Smooth muscle cell (in vitro differentiated cells): ENCODE measurements around the gene CSMD2. TPM values are rescaled to one million over a fixed set of nuclear protein-coding genes. Genes with fewer than 3 reads are reported as not detected.

Source experiments
- DNase-seq: peaks from one replicate; lab custom pipeline; 2025; ENCODE audit not compliant: unreplicated experiment; lab: John Stamatoyannopoulos, UW
- H2AFZ ChIP-seq: fragments of 200-600 bp; sonication (generic); 2 replicates; pipeline ENCODE4 v1.6.0; 2016; ENCODE audit warnings: antibody characterized with exemption, low read depth, mild to moderate bottlenecking
- H3F3A ChIP-seq: fragments of 200-600 bp; sonication (generic); 2 replicates; pipeline ENCODE4 v1.6.0; 2017; ENCODE audit warnings: antibody characterized with exemption, low read depth
- H3K27ac ChIP-seq: fragments of 200-600 bp; sonication (generic); 2 replicates; pipeline ENCODE4 v1.5.1; 2016; ENCODE audit warnings: low read depth, mild to moderate bottlenecking
- H3K27me3 ChIP-seq: fragments of 200-600 bp; sonication (generic); 2 replicates; pipeline ENCODE4 v1.6.1; 2016; ENCODE audit warnings: low read depth, mild to moderate bottlenecking
- H3K36me3 ChIP-seq: fragments of 200-600 bp; sonication (generic); 2 replicates; pipeline ENCODE4 v1.5.1; 2016; ENCODE audit warnings: low read depth
- H3K4me1 ChIP-seq: fragments of 200-600 bp; sonication (generic); 2 replicates; pipeline ENCODE4 v1.5.1; 2016; ENCODE audit warnings: low read depth
- H3K4me2 ChIP-seq: fragments of 200-600 bp; sonication (generic); 2 replicates; pipeline ENCODE4 v1.6.0; 2016; ENCODE audit warnings: mild to moderate bottlenecking
- H3K4me3 ChIP-seq: fragments of 200-600 bp; sonication (generic); 2 replicates; pipeline ENCODE4 v1.5.1; 2016; ENCODE audit warnings: mild to moderate bottlenecking
- H3K79me2 ChIP-seq: fragments of 200-600 bp; sonication (generic); 2 replicates; pipeline ENCODE4 v1.6.0; 2016; ENCODE audit warnings: low read depth, mild to moderate bottlenecking
- H3K9ac ChIP-seq: fragments of 200-600 bp; sonication (generic); 2 replicates; pipeline ENCODE4 v1.6.0; 2016; ENCODE audit warnings: low read depth
- H3K9me3 ChIP-seq: fragments of 200-600 bp; sonication (generic); replicated peaks from 2 replicates; pipeline ENCODE4 v1.5.1; 2016; ENCODE audit warnings: low read depth
- H4K20me1 ChIP-seq: fragments of 200-600 bp; sonication (generic); 2 replicates; pipeline ENCODE4 v1.6.0; 2016; ENCODE audit warnings: low read depth
- CTCF ChIP-seq: fragments of 200-600 bp; sonication (generic); IDR thresholded peaks from 2 replicates; pipeline ENCODE4 v1.5.1; 2017; ENCODE audit warnings: borderline replicate concordance, mild to moderate bottlenecking, antibody characterized with exemption; ENCODE audit not compliant: insufficient read depth, poor library complexity, severe bottlenecking
- WGBS: methylation state at CpG from one replicate; pipeline ENCODE4 v1.1.7; 2016; ENCODE audit warnings: low lambda C conversion rate; 5-methylcytosine and 5-hydroxymethylcytosine counted together
- polyA plus RNA-seq: library from polyadenylated mRNA; unstranded; fragments of >200 nt; fragmentation: Nextera tagmentation; extraction: Ambion mirVana; gene quantifications from 2 replicates; pipeline ENCODE4 v1.2.1, GENCODE V29; 2016
- total RNA-seq: library from RNA; depleted of rRNA; stranded (reverse); fragments of >200 nt; gene quantifications from 2 replicates; pipeline ENCODE4 v1.2.3, GENCODE V29; 2014

CSMD2 gene
- total and polyA plus RNA-seq, 2 experiments from 2014 or later = 0.65 to 1.8 TPM

- H3K9ac ChIP-seq = no peak overlapping the region
- H3K9me3 ChIP-seq = no peaks in the 10 kb centered on the region
- no peak overlapping the region for H3K27ac ChIP-seq
- H3F3A ChIP-seq = no peaks in the 10 kb centered on the region
- DNase-seq = no peak
- no peak overlapping the region for H3K4me3 ChIP-seq
- no peaks in the 10 kb centered on the region for H3K4me1 ChIP-seq
- H2AFZ ChIP-seq = no peak overlapping the region
- no peak overlapping the region for H3K4me2 ChIP-seq
- WGBS = 75% methylated on average over 1 of the region's 1 CpG
- H3K36me3 ChIP-seq = no peaks in the 10 kb centered on the region
- H4K20me1 ChIP-seq = no peaks in the 10 kb centered on the region
- H3K79me2 ChIP-seq = no peaks in the 10 kb centered on the region
- H3K27me3 ChIP-seq = peaks cover 14% of the 10 kb centered on the region
- TF ChIP-seq CTCF = no peak
Measured at GRCh38 chr1:34049994-34050393, 115.0 kb downstream of the CSMD2 start.

- no peak overlapping the region for H3K4me2 ChIP-seq
- H4K20me1 ChIP-seq = no peaks in the 10 kb centered on the region
- H3K27ac ChIP-seq = no peak overlapping the region
- H3K36me3 ChIP-seq = no peaks in the 10 kb centered on the region
- no peak overlapping the region for H2AFZ ChIP-seq
- no peak for TF ChIP-seq CTCF
- no peaks in the 10 kb centered on the region for H3K79me2 ChIP-seq
- no peak for DNase-seq
- 79% methylated on average over 2 of the region's 2 CpGs for WGBS
- peaks cover 14% of the 10 kb centered on the region for H3K27me3 ChIP-seq
- no peaks in the 10 kb centered on the region for H3K9me3 ChIP-seq
- H3K9ac ChIP-seq = no peak overlapping the region
- H3F3A ChIP-seq = no peaks in the 10 kb centered on the region
- H3K4me3 ChIP-seq = no peak overlapping the region
- no peaks in the 10 kb centered on the region for H3K4me1 ChIP-seq
Measured at GRCh38 chr1:34049477-34049876, 115.6 kb downstream of the CSMD2 start.

GRCh38 chr1:34037856-34038255 lies 127.2 kb downstream of the CSMD2 start:
- Histone ChIP-seq H3K79me2 (no peaks in the 10 kb centered on the region), H4K20me1 (no peaks in the 10 kb centered on the region), H3K36me3 (no peaks in the 10 kb centered on the region), H3K4me1 (no peaks in the 10 kb centered on the region), H2AFZ (no peak overlapping the region), H3K9me3 (no peaks in the 10 kb centered on the region), H3K4me2 (no peak overlapping the region), H3K9ac (no peak overlapping the region), H3F3A (no peaks in the 10 kb centered on the region), H3K27me3 (no peaks in the 10 kb centered on the region), H3K27ac (no peak overlapping the region), H3K4me3 (no peak overlapping the region)
- no peak for DNase-seq
- 51% methylated on average over 7 of the region's 7 CpGs for WGBS
- TF ChIP-seq CTCF = no peak

GRCh38 chr1:34037109-34037508 lies 127.9 kb downstream of the CSMD2 start:
- no peak overlapping the region for H3K4me3 ChIP-seq
- H2AFZ ChIP-seq = no peak overlapping the region
- 79% methylated on average over 8 of the region's 8 CpGs for WGBS
- no peaks in the 10 kb centered on the region for H3K36me3 ChIP-seq
- no peaks in the 10 kb centered on the region for H3K4me1 ChIP-seq
- H3K9ac ChIP-seq = no peak overlapping the region
- H4K20me1 ChIP-seq = no peaks in the 10 kb centered on the region
- no peaks in the 10 kb centered on the region for H3K27me3 ChIP-seq
- no peaks in the 10 kb centered on the region for H3K79me2 ChIP-seq
- H3K4me2 ChIP-seq = no peak overlapping the region
- H3K27ac ChIP-seq = no peak overlapping the region
- no peak for TF ChIP-seq CTCF
- H3K9me3 ChIP-seq = no peaks in the 10 kb centered on the region
- no peaks in the 10 kb centered on the region for H3F3A ChIP-seq
- DNase-seq = no peak
